H54 (cell line): ENCODE measurements around the gene RPS14.
A peak's percentile ranks its signal among the peaks of the same experiment; 100 is the strongest.
"Not testable (repeated sequence)": the region's sequence is repeated elsewhere in the genome, so short reads cannot be mapped to it uniquely, and the experiment has no call there.

Source experiments
- DNase-seq: peaks from one replicate; pipeline ENCODE4 v3.0.0; 2011; ENCODE audit warnings: low spot score, mixed read lengths; ENCODE audit not compliant: insufficient read length
- FAIRE-seq: peaks from 3 replicates; lab custom pipeline; 2011; peaks lifted over from hg19 to GRCh38; lab: Jason Lieb, UNC
- POLR2A ChIP-seq: IDR thresholded peaks from 2 replicates; pipeline ENCODE4 v1.6.1; 2011; ENCODE audit warnings: low read depth, mild to moderate bottlenecking, low read length

RPS14 gene

GRCh38 chr5:150464554-150465012 is 15.0 kb upstream of the RPS14 start:
- DNase-seq (no peak), FAIRE-seq (no peak)
- TF ChIP-seq POLR2A: no peak

GRCh38 chr5:150461231-150461630 is 11.7 kb upstream of the RPS14 start:
- TF ChIP-seq POLR2A: no peak
- FAIRE-seq (no peak), DNase-seq (no peak)

GRCh38 chr5:150460781-150461180 is 11.2 kb upstream of the RPS14 start:
- no peak for FAIRE-seq

GRCh38 chr5:150458802-150459557 is 9.4 kb upstream of the RPS14 start:
- peak; percentile 75 for DNase-seq
- FAIRE-seq: no peak
- no peak; the same call in 1 of the 2 replicates for TF ChIP-seq POLR2A

More at GRCh38 chr5:150460781-150461180, 11.2 kb upstream of the RPS14 start:
- no peak for DNase-seq
- no peak for TF ChIP-seq POLR2A

GRCh38 chr5:150457562-150458240 is 8.2 kb upstream of the RPS14 start:
- FAIRE-seq: no peak
- no peak for TF ChIP-seq POLR2A
- no peak for DNase-seq

- DNase-seq: no peak
- no peak for TF ChIP-seq POLR2A
- no peak for FAIRE-seq
These were observed 7.6 kb upstream of the RPS14 start for GRCh38 chr5:150457121-150457520.

- DNase-seq (no peak), FAIRE-seq (no peak)
- TF ChIP-seq POLR2A: no peak
These were observed 5.1 kb upstream of the RPS14 start for GRCh38 chr5:150454492-150455229.

- not testable (repeated sequence) for FAIRE-seq, DNase-seq
These were observed 4.5 kb upstream of the RPS14 start for GRCh38 chr5:150454027-150454426.

- DNase-seq: no peak
- FAIRE-seq: no peak
- no peak for TF ChIP-seq POLR2A
These were observed 3.4 kb upstream of the RPS14 start for GRCh38 chr5:150452914-150453313.

GRCh38 chr5:150451594-150451993 is 2.1 kb upstream of the RPS14 start:
- TF ChIP-seq POLR2A: no peak
- DNase-seq (no peak), FAIRE-seq (no peak)

GRCh38 chr5:150448952-150449516 is 505 bp downstream of the RPS14 start:
- FAIRE-seq (no peak), DNase-seq (no peak)
- TF ChIP-seq POLR2A: no peak

- no peak for FAIRE-seq
- no peak for TF ChIP-seq POLR2A
- no peak for DNase-seq
These were observed 1.2 kb downstream of the RPS14 start for GRCh38 chr5:150448334-150448733.

GRCh38 chr5:150447188-150447587 is 2.4 kb downstream of the RPS14 start:
- no peak for TF ChIP-seq POLR2A
- no peak for DNase-seq
- FAIRE-seq: no peak

- DNase-seq (no peak), FAIRE-seq (no peak)
- no peak for TF ChIP-seq POLR2A
These were observed 3.0 kb downstream of the RPS14 start for GRCh38 chr5:150446583-150446982.
